Urothelium cell line (cell line): ENCODE data around the gene LPAR3.
A peak's percentile ranks its signal among the peaks of the same experiment; 100 is the strongest.
"Not testable (repeated sequence)": the region's sequence is repeated elsewhere in the genome, so short reads cannot be mapped to it uniquely, and the experiment has no call there.

Experiments
- DNase-seq: peaks from one replicate; pipeline ENCODE4 v3.0.0; 2011; ENCODE audit warnings: low spot score, mixed read lengths
- FAIRE-seq: peaks from 2 replicates; lab custom pipeline; 2011; peaks lifted over from hg19 to GRCh38; lab: Jason Lieb, UNC

Gene LPAR3

GRCh38 chr1:84892705-84893618 is at the start of gene LPAR3:
Gene LPAR3, minus strand, starts transcription at chr1:84893206. Its CDS starts 27,086 bp downstream, at chr1:84866120.
- no peak for FAIRE-seq

GRCh38 chr1:84941843-84942242 is 48.8 kb upstream of the LPAR3 start:
- no peak for DNase-seq
- FAIRE-seq = no peak

More at GRCh38 chr1:84892705-84893618, at the start of gene LPAR3:
- no peak for DNase-seq

GRCh38 chr1:84940481-84940880 is 47.5 kb upstream of the LPAR3 start:
- no peak for DNase-seq
- FAIRE-seq = no peak

GRCh38 chr1:84939761-84940160 is 46.8 kb upstream of the LPAR3 start:
- FAIRE-seq = no peak
- no peak for DNase-seq

GRCh38 chr1:84939151-84939550 is 46.1 kb upstream of the LPAR3 start:
- no peak for DNase-seq
- no peak for FAIRE-seq

GRCh38 chr1:84936116-84936810 is 43.3 kb upstream of the LPAR3 start:
- peak; percentile 5 for FAIRE-seq
- peak; percentile 66 for DNase-seq

GRCh38 chr1:84933011-84933611 is 40.1 kb upstream of the LPAR3 start:
- FAIRE-seq = no peak
- DNase-seq = no peak

- no peak for FAIRE-seq
- no peak for DNase-seq
Observed at GRCh38 chr1:84930831-84931230, 37.8 kb upstream of the LPAR3 start.

- FAIRE-seq (no peak), DNase-seq (no peak)
Observed at GRCh38 chr1:84930329-84930728, 37.3 kb upstream of the LPAR3 start.

GRCh38 chr1:84929581-84929980 is 36.6 kb upstream of the LPAR3 start:
- FAIRE-seq = no peak
- no peak for DNase-seq

GRCh38 chr1:84928979-84929378 is 36.0 kb upstream of the LPAR3 start:
- DNase-seq (no peak), FAIRE-seq (no peak)

- FAIRE-seq = no peak
- DNase-seq = no peak
Observed at GRCh38 chr1:84923317-84923716, 30.3 kb upstream of the LPAR3 start.

- FAIRE-seq = no peak
Observed at GRCh38 chr1:84920159-84920558, 27.2 kb upstream of the LPAR3 start.

GRCh38 chr1:84919461-84919970 is 26.5 kb upstream of the LPAR3 start:
- DNase-seq (no peak), FAIRE-seq (no peak)

More at GRCh38 chr1:84920159-84920558, 27.2 kb upstream of the LPAR3 start:
- no peak for DNase-seq

- DNase-seq (no peak), FAIRE-seq (no peak)
Observed at GRCh38 chr1:84918726-84919336, 25.8 kb upstream of the LPAR3 start.

GRCh38 chr1:84916897-84917296 is 23.9 kb upstream of the LPAR3 start:
- no peak for FAIRE-seq
- no peak for DNase-seq

- FAIRE-seq (no peak), DNase-seq (no peak)
Observed at GRCh38 chr1:84913555-84913892, 20.5 kb upstream of the LPAR3 start.

GRCh38 chr1:84912726-84913554 is 19.9 kb upstream of the LPAR3 start:
- no peak for DNase-seq
- no peak for FAIRE-seq

GRCh38 chr1:84908746-84909464 is 15.9 kb upstream of the LPAR3 start:
- not testable (repeated sequence) for DNase-seq, FAIRE-seq
